Epidermal melanocyte (primary cell): ENCODE data around the gene LRFN3.
"Not testable (repeated sequence)": the region's sequence is repeated elsewhere in the genome, so short reads cannot be mapped to it uniquely, and the experiment has no call there.

Experiments used
- DNase-seq: peaks from one replicate; pipeline ENCODE4 v3.0.0; 2011; ENCODE audit warnings: low spot score; ENCODE audit not compliant: insufficient read length

Gene LRFN3

DNA sequence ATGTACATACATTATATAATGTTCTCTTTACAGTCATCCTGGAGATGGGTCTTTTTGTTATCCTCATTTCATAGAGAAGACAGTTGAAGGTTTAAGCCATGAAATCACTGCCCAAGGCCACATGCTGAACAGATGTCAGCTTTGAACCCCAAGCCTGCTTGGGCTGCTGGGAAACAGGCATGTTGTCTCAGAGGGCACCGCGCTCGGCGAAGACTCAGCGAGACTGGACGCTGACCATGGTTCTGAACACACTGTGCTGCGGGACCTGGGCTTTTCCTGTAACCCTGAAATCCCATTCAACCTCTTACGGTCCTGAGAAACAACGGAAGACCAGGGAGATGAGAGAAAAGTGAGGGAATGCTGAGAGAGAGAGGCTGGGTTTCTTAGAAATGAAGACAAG lies 27.3 kb downstream of the LRFN3 start:
- DNase-seq: peak; percentile 59

DNA sequence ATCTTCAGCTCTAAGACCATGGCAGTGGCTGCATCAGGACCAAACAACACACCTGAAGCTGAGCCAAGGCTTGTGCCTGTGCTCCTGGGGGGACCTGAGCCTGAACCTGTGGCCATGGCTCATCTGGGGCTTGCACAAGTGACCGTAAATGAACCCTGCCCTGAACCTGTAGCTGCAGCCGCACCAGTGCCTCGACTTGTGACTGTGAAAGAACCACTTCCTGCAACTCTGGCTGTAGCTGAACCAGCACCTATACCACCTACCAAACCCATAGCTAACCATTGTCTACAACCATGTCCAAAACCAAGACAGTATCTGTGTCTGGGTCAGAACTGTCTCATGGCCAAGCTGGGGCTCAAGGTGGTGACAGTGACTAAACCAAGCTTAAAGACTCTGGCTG lies 30.6 kb downstream of the LRFN3 start:
- DNase-seq: no peak

DNA sequence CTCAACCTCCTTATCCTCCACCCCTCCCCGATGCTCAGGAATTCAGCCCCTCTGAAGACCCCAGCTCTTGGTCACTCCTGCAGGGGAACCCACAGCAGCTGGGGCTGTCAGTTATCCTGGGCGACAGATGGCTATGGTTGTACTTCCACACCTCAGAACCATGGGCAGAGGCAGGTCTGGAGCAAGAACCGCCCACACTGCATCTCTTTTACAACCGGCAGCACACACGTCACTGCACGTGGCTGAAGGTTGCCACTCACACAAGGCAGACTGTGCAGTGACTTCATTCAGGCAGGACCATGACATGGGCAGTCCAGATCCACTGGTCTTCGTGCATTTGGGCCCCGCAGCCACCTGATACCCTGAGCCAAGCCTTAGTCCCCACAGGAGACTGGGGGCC lies 37.3 kb downstream of the LRFN3 start:
- DNase-seq: no peak

DNA sequence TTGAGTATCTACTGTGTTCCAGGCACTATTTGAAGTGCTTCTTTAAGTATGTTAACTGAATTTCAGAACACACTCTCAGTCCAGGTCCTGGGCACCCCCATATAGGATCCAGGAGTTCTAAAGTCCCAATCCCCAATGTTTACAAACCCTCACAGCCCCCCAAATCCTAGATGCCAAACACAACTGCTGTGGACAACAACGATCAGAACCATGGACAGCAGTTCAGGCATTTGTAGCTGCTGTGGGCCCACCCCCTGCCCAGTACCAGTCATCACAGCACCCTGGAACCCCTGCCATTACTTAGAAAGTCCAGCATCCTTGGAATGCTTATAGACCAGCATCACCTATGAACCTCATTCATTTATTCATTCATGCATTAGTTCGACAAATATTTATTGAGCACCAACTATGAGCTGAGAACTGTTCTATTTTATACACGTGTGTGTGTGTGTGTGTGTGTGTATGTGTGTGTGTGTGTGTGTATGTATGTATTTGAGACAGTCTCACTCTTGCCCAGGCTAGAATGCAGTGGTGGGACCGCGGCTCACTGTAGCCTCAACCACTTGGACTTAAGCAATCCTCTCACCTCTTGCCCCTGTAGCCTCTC lies 39.5 kb downstream of the LRFN3 start:
- no peak for DNase-seq

DNA sequence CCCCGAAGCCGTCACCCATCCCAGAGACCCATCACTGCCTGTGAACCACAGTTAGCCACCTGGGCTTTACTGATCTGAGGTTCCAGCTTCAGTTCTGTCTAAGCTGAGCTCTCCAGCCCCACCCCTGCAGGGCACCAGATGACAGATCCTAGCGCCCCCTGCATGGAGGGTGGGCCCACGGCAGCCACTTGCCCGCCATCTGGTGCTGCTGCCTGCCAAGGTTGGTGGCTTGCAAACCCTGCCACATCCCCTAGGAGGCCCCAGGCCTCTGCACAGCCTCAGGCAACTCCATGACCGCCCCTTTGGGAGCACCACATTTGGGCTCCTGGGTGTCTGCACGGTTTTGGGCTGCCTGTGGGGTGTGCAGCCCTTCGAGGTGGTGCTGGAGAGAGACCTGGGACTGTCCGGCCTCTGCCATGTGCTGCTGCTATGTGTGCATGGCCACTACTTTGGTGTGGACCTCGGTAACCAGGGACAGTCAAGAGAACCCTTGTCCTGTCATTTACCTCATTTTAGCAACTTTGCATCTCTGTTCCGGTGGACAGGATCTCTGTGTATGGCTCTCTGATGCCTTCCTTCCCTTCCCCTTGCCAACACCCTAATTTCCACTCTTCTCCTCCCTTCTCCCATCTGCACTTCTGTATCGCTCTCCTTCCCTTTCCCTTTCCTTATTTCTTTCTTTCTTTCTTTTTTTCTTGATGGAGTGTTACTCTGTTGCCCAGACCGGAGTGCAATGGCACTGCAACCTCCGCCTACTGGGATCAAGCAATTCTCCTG lies 41.5 kb downstream of the LRFN3 start:
- no peak for DNase-seq

DNA sequence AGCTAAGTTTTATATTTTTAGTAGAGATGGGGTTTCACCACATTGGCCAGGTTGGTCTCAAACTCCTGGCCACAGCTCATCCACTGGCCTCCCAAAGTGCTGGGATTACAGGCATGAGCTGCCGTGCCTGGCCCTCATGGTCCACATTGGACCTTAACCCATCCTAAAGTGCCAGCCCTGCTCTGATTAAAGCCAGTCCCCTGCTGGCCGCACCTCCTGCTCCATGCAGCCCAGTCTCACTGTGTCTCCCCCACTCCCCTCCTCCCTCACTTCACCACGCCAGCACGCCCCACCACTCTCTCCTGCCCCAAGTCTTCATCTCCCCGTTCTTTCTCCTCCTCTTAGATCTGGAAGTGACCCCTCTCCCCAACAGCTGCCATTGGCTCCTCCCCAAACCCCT lies 42.1 kb downstream of the LRFN3 start:
- DNase-seq: no peak

GRCh38 chr19:35978832-35979365 lies 42.7 kb downstream of the LRFN3 start:
- DNase-seq: no peak

GRCh38 chr19:35980997-35981396 lies 44.8 kb downstream of the LRFN3 start:
- DNase-seq: not testable (repeated sequence)

GRCh38 chr19:35983177-35983576 lies 47.0 kb downstream of the LRFN3 start:
- no peak for DNase-seq

DNA sequence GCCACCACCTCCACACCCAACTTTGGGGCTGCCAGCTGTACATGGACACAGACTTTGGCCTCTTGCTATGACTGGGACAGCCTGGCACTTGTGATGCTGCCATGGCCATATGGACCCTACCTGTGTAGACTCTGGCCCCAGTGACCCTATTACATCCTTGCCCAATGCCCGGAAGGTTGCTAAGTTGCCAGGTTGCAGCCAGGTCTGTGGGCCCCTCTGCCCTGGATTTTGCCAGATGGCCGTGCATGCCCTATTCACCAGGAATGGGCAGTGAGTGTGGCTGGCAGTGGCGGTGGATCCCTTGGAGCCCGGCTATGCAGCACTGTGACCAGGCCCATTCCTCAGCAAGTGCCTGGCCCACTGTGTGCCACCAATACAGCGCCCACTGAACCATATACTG lies 49.9 kb downstream of the LRFN3 start:
- DNase-seq: peak; percentile 5

- DNase-seq: peak; percentile 25
Observed at GRCh38 chr19:35986664-35987570, 50.7 kb downstream of the LRFN3 start.

DNA sequence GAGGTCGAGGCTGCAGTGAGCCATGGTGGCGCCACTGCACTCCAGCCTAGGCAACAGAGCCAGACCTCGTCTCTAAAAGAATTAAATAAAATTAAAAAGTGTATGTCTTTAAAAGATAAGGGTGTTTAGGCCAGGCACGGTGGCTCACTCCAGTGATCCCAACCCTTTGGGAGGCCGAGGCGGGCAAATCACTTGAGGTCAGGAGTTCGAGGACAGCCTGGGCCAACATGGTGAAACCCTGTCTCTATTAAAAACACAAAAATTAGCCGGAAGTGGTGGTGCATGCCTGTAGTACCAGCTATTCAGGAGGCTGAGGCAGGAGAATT lies 51.4 kb downstream of the LRFN3 start:
- no peak for DNase-seq

DNA sequence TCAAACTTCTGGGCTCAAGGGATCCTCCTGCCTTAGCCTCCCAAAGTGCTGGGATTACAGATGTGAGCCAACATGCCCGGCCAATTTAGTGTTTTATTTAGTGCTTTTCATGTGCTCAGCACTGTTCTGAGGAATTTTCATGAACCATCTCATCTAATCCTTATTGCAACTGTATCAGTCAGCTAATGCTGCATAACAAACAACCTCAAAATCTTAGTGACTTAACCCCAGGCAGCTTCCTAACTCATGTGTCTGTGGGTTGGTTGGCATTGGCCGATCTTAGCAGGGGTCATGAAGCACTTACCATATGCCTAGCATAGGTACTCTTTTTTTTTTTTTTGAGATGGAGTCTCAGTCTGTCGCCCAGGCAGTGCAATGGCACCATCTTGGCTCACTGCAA lies 52.6 kb downstream of the LRFN3 start:
- no peak for DNase-seq

GRCh38 chr19:35990156-35990555 lies 54.0 kb downstream of the LRFN3 start:
- DNase-seq: no peak

GRCh38 chr19:35990771-35991730 lies 54.9 kb downstream of the LRFN3 start:
- no peak for DNase-seq

DNA sequence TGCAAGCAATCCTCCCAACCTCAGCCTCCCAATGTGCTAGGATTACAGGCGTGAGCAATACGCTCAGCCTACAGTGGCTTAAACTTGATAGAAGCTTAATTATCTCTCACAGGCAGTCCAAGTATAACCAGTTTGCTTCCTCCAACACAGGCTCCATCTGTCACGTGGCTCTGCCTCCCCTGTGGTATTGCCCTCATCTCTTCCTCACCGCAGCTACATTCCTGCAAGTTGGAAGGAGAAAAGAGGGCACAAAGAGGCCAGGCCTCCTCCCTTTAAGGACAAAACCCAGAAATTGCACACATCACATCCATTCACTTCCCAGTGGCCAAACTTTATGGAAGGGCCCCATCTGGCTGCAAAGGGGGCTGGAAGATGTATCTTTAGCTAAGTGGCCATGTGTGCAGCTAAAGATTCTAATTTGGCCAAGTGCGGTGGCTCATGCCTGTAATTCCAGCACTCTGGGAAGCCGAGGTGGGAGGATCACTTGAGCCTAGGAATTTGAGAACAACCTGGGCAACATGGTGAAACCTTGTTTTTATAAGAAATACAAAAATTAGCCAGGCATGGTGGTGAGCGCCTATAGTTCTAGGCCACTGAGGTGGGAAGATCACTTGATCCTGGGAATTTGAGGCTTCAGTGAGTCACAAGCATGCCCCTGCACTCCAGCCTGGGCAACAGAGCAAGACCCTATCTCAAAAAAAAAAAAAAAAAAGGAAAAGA lies 55.7 kb downstream of the LRFN3 start:
- DNase-seq: peak; percentile 14

GRCh38 chr19:35992907-35993765 lies 57.0 kb downstream of the LRFN3 start:
- DNase-seq: peak; percentile 8

- peak; percentile 11 for DNase-seq
Observed at GRCh38 chr19:35993923-35994598, 57.9 kb downstream of the LRFN3 start.
